OCI-LY7 (cell line): ENCODE data around the gene RAB2B. TPM values are rescaled to one million over a fixed set of nuclear protein-coding genes. Genes with fewer than 3 reads are reported as not detected.

Experiments
- BruUV-seq: library from RNA; stranded (reverse); fragments of 400-500 nt; replicated peaks from 2 replicates; lab custom pipeline; 2021; lab: Mats Ljungman, UMichigan
- CTCF ChIA-PET: fragments of 300-600 bp; sonication (Branson Sonifier 250); formaldehyde crosslinking; loops from one replicate; lab custom pipeline; 2022; ENCODE audit warnings: antibody characterized with exemption; ENCODE audit not compliant: unreplicated experiment; lab: Charles Lee
- POLR2A ChIA-PET: fragments of 300-600 bp; sonication (Branson Sonifier 250); formaldehyde crosslinking; loops from one replicate; lab custom pipeline; 2022; ENCODE audit warnings: antibody characterized with exemption; lab: Charles Lee
- DNase-seq: peaks from one replicate; pipeline ENCODE4 v3.0.0-alpha.2; 2015; ENCODE audit warnings: low spot score
- H2AFZ ChIP-seq: fragments of 200-600 bp; sonication (generic), shearing (Covaris generic); 2 replicates; pipeline ENCODE4 v1.6.1; 2014; ENCODE audit warnings: mild to moderate bottlenecking, antibody characterized with exemption, low read length, moderate library complexity
- H3K27ac ChIP-seq: fragments of 200-600 bp; sonication (generic); 2 replicates; pipeline ENCODE4 v1.5.1; 2014; ENCODE audit warnings: mixed run types, low read depth, mild to moderate bottlenecking, moderate library complexity, low read length, inconsistent platforms; ENCODE audit not compliant: poor library complexity, severe bottlenecking
- H3K36me3 ChIP-seq: fragments of 200-600 bp; sonication (generic); 2 replicates; pipeline ENCODE4 v1.6.1; 2014; ENCODE audit warnings: mild to moderate bottlenecking, antibody characterized with exemption, low read length, moderate library complexity, mixed read lengths; ENCODE audit not compliant: insufficient read depth
- H3K4me1 ChIP-seq: fragments of 200-600 bp; sonication (generic); 2 replicates; pipeline ENCODE4 v1.5.1; 2014; ENCODE audit warnings: mild to moderate bottlenecking, low read length; ENCODE audit not compliant: insufficient read depth, poor library complexity, severe bottlenecking
- H3K4me2 ChIP-seq: fragments of 200-600 bp; sonication (generic); 2 replicates; pipeline ENCODE4 v1.6.1; 2014; ENCODE audit warnings: mild to moderate bottlenecking, low read length
- H3K4me3 ChIP-seq: fragments of 200-600 bp; sonication (generic); 2 replicates; pipeline ENCODE4 v1.5.1; 2014; ENCODE audit warnings: mild to moderate bottlenecking, low read depth, low read length; ENCODE audit not compliant: poor library complexity, severe bottlenecking
- H3K79me2 ChIP-seq: fragments of 200-600 bp; sonication (generic); 2 replicates; pipeline ENCODE4 v1.6.1; 2016; ENCODE audit warnings: low read depth, mild to moderate bottlenecking, low read length, moderate library complexity, mixed read lengths; ENCODE audit not compliant: insufficient read depth
- H3K9me2 ChIP-seq: fragments of 200-600 bp; sonication (generic); 2 replicates; pipeline ENCODE4 v1.6.1; 2016; ENCODE audit warnings: mild to moderate bottlenecking, low read length, mixed read lengths; ENCODE audit not compliant: insufficient read depth
- H3K9me3 ChIP-seq: fragments of 200-600 bp; sonication (generic); 2 replicates; pipeline ENCODE4 v1.6.1; 2014; ENCODE audit warnings: mild to moderate bottlenecking, mixed run types, low read length, mixed read lengths
- H4K20me1 ChIP-seq: fragments of 200-600 bp; sonication (generic); 2 replicates; pipeline ENCODE4 v1.6.1; 2014; ENCODE audit warnings: mild to moderate bottlenecking, antibody characterized with exemption, low read length, moderate library complexity, mixed read lengths; ENCODE audit not compliant: insufficient read depth
- EZH2phosphoT487 ChIP-seq: fragments of 200-600 bp; sonication (generic); IDR thresholded peaks from 2 replicates; pipeline ENCODE4 v1.6.1; 2018; ENCODE audit warnings: low read depth, borderline replicate concordance, mild to moderate bottlenecking, mixed run types, antibody characterized with exemption, low read length, moderate library complexity, mixed read lengths
- intact Hi-C: fragments of 100-400 bp; cut with micrococcal nuclease; formaldehyde crosslinking; loops from one replicate; pipeline ENCODE4 v1.10.0; 2022; ENCODE audit not compliant: unreplicated experiment
- total RNA-seq, 2 experiments: library from RNA; depleted of rRNA in 1 of 2; stranded (reverse); fragments of >200 nt in 1 of 2; shearing (Covaris generic) in 1 of 2; gene quantifications; 2 replicates each; pipeline ENCODE4 v1.2.3, GENCODE V29; 2014 to 2022
- TF ChIP-seq, protein P1 (sequence below): fragments of 200-600 bp; sonication (generic); conservative IDR thresholded peaks from 2 replicates; pipeline ENCODE4 v1.5.1; 2014; ENCODE audit warnings: mild to moderate bottlenecking, antibody characterized with exemption, low read length, moderate library complexity, mixed read lengths

Gene RAB2B
- total RNA-seq, 2 experiments from 2014 or later, result 14.5 to 18.7 TPM

DNA sequence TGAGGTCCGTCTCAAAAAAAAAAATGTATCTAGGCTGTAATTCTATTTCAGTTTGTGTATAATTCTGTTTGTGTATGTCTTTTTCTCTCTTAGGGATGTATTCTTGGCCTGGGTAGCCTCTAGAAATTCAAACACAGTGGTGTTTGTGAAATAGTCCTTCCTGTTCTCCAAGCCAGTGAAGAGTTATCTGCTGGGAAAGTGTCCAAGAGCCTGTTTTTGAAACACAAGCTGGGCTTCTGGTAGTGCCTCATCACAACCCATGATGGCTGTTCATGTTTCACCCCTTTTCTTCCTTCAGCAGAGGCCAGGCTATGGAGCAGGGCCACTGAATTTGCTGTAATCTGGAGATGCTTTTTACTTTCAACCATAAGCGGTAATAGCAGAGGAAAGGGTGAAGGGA is 19.7 kb upstream of the RAB2B start:
- Histone ChIP-seq H3K4me3 (no peak overlapping the region), H3K4me2 (no peak overlapping the region), H3K36me3 (peaks cover 89% of the 10 kb centered on the region), H4K20me1 (no peaks in the 10 kb centered on the region; the same call in 1 of the 2 replicates), H3K9me2 (no peaks in the 10 kb centered on the region), H3K27ac (no peak overlapping the region), H2AFZ (no peak overlapping the region), H3K9me3 (no peaks in the 10 kb centered on the region), H3K79me2 (no peaks in the 10 kb centered on the region), H3K4me1 (no peaks in the 10 kb centered on the region)
- POLR2A ChIA-PET, result no interaction called here
- no TSS peak for BruUV-seq
- intact Hi-C loops, result no loop called here
- CTCF ChIA-PET, result no interaction called here
- TF ChIP-seq, protein P1, sequence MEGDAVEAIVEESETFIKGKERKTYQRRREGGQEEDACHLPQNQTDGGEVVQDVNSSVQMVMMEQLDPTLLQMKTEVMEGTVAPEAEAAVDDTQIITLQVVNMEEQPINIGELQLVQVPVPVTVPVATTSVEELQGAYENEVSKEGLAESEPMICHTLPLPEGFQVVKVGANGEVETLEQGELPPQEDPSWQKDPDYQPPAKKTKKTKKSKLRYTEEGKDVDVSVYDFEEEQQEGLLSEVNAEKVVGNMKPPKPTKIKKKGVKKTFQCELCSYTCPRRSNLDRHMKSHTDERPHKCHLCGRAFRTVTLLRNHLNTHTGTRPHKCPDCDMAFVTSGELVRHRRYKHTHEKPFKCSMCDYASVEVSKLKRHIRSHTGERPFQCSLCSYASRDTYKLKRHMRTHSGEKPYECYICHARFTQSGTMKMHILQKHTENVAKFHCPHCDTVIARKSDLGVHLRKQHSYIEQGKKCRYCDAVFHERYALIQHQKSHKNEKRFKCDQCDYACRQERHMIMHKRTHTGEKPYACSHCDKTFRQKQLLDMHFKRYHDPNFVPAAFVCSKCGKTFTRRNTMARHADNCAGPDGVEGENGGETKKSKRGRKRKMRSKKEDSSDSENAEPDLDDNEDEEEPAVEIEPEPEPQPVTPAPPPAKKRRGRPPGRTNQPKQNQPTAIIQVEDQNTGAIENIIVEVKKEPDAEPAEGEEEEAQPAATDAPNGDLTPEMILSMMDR, result no peak
- no peak for TF ChIP-seq EZH2phosphoT487
- DNase-seq, result no peak

DNA sequence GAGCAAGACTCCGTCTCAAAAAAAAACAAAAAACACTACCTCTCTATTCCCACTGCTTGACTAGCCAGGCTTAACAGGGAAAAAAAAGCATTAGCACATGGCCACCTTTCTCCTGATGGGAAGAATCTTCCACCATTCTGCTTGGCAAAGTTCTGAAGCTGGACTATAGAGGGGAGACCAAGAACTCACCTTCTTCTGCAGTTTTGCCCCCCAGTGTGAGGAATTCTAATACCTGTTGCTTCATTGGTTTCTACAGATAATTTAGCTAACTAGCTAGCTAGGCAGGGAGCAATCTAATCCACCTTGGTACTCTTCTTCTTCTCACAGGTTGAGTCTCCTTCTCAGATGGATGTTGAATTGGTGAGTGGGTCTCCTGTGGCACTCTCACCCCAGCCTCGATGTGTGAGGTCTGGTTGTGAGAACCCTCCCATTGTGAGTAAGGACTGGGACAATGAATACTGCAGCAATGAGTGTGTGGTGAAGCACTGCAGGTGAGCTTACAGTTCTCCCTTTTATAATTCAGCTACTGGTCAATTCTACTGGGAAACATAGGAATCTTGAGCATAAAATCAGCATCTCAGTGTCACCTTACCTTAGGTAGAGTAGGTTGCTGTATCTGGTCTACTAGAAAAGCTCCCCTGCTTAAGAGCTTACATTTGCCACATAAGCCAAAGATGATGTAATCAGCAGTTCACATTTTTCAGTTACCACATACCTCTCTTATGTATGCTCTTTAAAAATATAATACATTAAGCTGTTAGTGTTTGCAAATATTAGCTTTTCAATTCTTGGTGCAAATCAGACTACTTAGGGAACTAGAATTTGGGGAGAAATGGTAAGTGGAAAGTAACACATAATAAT is 18.4 kb upstream of the RAB2B start:
- intact Hi-C loops, result no loop called here
- H3K4me3 ChIP-seq, result no peak overlapping the region
- no peak overlapping the region for H3K4me2 ChIP-seq
- H3K79me2 ChIP-seq, result no peaks in the 10 kb centered on the region
- H3K4me1 ChIP-seq, result no peaks in the 10 kb centered on the region
- no peak for TF ChIP-seq EZH2phosphoT487
- TF ChIP-seq, protein P1, result no peak
- CTCF ChIA-PET, result interaction anchor here (1.4 kb wide), 1 partner anchor 61 kb away, joined by 5 read pairs; no protein-coding TSS in a partner anchor
- no peak overlapping the region for H3K27ac ChIP-seq
- POLR2A ChIA-PET, result interaction anchor here (0.5 to 1.3 kb wide), 6 partner anchors 12 to 70 kb away, joined by 3 to 6 read pairs (median 4); partner anchors contain the start of genes CHD8 and METTL3
- no peaks in the 10 kb centered on the region; the same call in 1 of the 2 replicates for H4K20me1 ChIP-seq
- H3K9me2 ChIP-seq, result no peaks in the 10 kb centered on the region
- H3K9me3 ChIP-seq, result no peaks in the 10 kb centered on the region
- H2AFZ ChIP-seq, result no peak overlapping the region
- DNase-seq, result no peak
- peaks cover 89% of the 10 kb centered on the region for H3K36me3 ChIP-seq
- no TSS peak for BruUV-seq

GRCh38 chr14:21486640-21487087 is 9.9 kb upstream of the RAB2B start:
- POLR2A ChIA-PET, result interaction anchor here (2.4 kb wide), 1 partner anchor 10 kb away, joined by 8 read pairs; the partner anchor contains the start of genes RAB2B and TOX4
- no peak for TF ChIP-seq EZH2phosphoT487
- TF ChIP-seq, protein P1, result no peak
- intact Hi-C loops, result no loop called here
- H3K36me3 ChIP-seq, result peaks cover 68% of the 10 kb centered on the region
- no TSS peak for BruUV-seq
- H3K4me2 ChIP-seq, result no peak overlapping the region
- CTCF ChIA-PET, result no interaction called here
- no peak overlapping the region for H3K27ac ChIP-seq
- no peak for DNase-seq
- H4K20me1 ChIP-seq, result no peaks in the 10 kb centered on the region
- H3K9me3 ChIP-seq, result no peaks in the 10 kb centered on the region
- H3K9me2 ChIP-seq, result no peaks in the 10 kb centered on the region
- H2AFZ ChIP-seq, result no peak overlapping the region
- no peak overlapping the region for H3K4me3 ChIP-seq
- H3K4me1 ChIP-seq, result no peaks in the 10 kb centered on the region
- H3K79me2 ChIP-seq, result peaks cover 4% of the 10 kb centered on the region; the same call in 1 of the 2 replicates
